Measurements from ENCODE around the gene MIPEP. TPM values are rescaled to one million over a fixed set of nuclear protein-coding genes. Genes with fewer than 3 reads are reported as not detected.

The MIPEP gene
- total RNA-seq, 1 donor from 2014 or later: 14.0 TPM

GRCh38 chr13:23859455-23859854, 29.7 kb downstream of the MIPEP start:
- no peak overlapping the region for H3K4me3 Mint-ChIP-seq (ENCODE audit: unreplicated experiment)
- TF ChIP-seq CTCF (IDR thresholded peaks at IDR 0.05): no peak
- H3K27ac Mint-ChIP-seq (ENCODE audit: unreplicated experiment): no peak overlapping the region

GRCh38 chr13:23858546-23858945, 30.7 kb downstream of the MIPEP start:
- TF ChIP-seq CTCF (IDR thresholded peaks at IDR 0.05): no peak
- no peaks in the 10 kb centered on the region for H3K27me3 Mint-ChIP-seq (ENCODE audit: unreplicated experiment)
- H3K4me1 Mint-ChIP-seq (ENCODE audit: unreplicated experiment): peaks cover 4% of the 10 kb centered on the region
- H3K36me3 Mint-ChIP-seq (ENCODE audit: unreplicated experiment): peaks cover 16% of the 10 kb centered on the region
- no peaks in the 10 kb centered on the region for H3K9me3 Mint-ChIP-seq (ENCODE audit: unreplicated experiment)
- DNase-seq (ENCODE audit: extremely low spot score, unreplicated experiment): no peak
- H3K27ac Mint-ChIP-seq (ENCODE audit: unreplicated experiment): no peak overlapping the region
- H3K4me3 Mint-ChIP-seq (ENCODE audit: unreplicated experiment): no peak overlapping the region

More at GRCh38 chr13:23859455-23859854, 29.7 kb downstream of the MIPEP start:
- Mint-ChIP-seq H3K4me1 (ENCODE audit: unreplicated experiment) (no peaks in the 10 kb centered on the region), H3K27me3 (ENCODE audit: unreplicated experiment) (no peaks in the 10 kb centered on the region), H3K9me3 (ENCODE audit: unreplicated experiment) (no peaks in the 10 kb centered on the region), H3K36me3 (ENCODE audit: unreplicated experiment) (peaks cover 16% of the 10 kb centered on the region)
- DNase-seq (ENCODE audit: extremely low spot score, unreplicated experiment): no peak

- Mint-ChIP-seq H3K27me3 (ENCODE audit: unreplicated experiment) (no peaks in the 10 kb centered on the region), H3K36me3 (ENCODE audit: unreplicated experiment) (peaks cover 13% of the 10 kb centered on the region), H3K27ac (ENCODE audit: unreplicated experiment) (no peak overlapping the region), H3K9me3 (ENCODE audit: unreplicated experiment) (no peaks in the 10 kb centered on the region), H3K4me1 (ENCODE audit: unreplicated experiment) (peaks cover 4% of the 10 kb centered on the region), H3K4me3 (ENCODE audit: unreplicated experiment) (no peak overlapping the region)
- DNase-seq (ENCODE audit: extremely low spot score, unreplicated experiment): no peak
- TF ChIP-seq CTCF (IDR thresholded peaks at IDR 0.05): no peak
Observed at GRCh38 chr13:23856008-23856750, 33.0 kb downstream of the MIPEP start.

- Mint-ChIP-seq H3K27me3 (ENCODE audit: unreplicated experiment) (no peaks in the 10 kb centered on the region), H3K27ac (ENCODE audit: unreplicated experiment) (no peak overlapping the region), H3K36me3 (ENCODE audit: unreplicated experiment) (peaks cover 10% of the 10 kb centered on the region), H3K4me3 (ENCODE audit: unreplicated experiment) (no peak overlapping the region), H3K4me1 (ENCODE audit: unreplicated experiment) (peaks cover 4% of the 10 kb centered on the region), H3K9me3 (ENCODE audit: unreplicated experiment) (no peaks in the 10 kb centered on the region)
- DNase-seq (ENCODE audit: extremely low spot score, unreplicated experiment): no peak
- no peak for TF ChIP-seq CTCF (IDR thresholded peaks at IDR 0.05)
Observed at GRCh38 chr13:23855360-23855759, 33.8 kb downstream of the MIPEP start.

GRCh38 chr13:23852351-23852750, 36.8 kb downstream of the MIPEP start:
- no peaks in the 10 kb centered on the region for H3K9me3 Mint-ChIP-seq (ENCODE audit: unreplicated experiment)
- H3K27me3 Mint-ChIP-seq (ENCODE audit: unreplicated experiment): no peaks in the 10 kb centered on the region
- no peak overlapping the region for H3K27ac Mint-ChIP-seq (ENCODE audit: unreplicated experiment)
- no peak for TF ChIP-seq CTCF (IDR thresholded peaks at IDR 0.05)
- peaks cover 4% of the 10 kb centered on the region for H3K4me1 Mint-ChIP-seq (ENCODE audit: unreplicated experiment)
- H3K36me3 Mint-ChIP-seq (ENCODE audit: unreplicated experiment): peaks cover 18% of the 10 kb centered on the region
- DNase-seq (ENCODE audit: extremely low spot score, unreplicated experiment): no peak
- no peak overlapping the region for H3K4me3 Mint-ChIP-seq (ENCODE audit: unreplicated experiment)
